Measurements from ENCODE around the gene ZNF493.

ZNF493 gene

DNA sequence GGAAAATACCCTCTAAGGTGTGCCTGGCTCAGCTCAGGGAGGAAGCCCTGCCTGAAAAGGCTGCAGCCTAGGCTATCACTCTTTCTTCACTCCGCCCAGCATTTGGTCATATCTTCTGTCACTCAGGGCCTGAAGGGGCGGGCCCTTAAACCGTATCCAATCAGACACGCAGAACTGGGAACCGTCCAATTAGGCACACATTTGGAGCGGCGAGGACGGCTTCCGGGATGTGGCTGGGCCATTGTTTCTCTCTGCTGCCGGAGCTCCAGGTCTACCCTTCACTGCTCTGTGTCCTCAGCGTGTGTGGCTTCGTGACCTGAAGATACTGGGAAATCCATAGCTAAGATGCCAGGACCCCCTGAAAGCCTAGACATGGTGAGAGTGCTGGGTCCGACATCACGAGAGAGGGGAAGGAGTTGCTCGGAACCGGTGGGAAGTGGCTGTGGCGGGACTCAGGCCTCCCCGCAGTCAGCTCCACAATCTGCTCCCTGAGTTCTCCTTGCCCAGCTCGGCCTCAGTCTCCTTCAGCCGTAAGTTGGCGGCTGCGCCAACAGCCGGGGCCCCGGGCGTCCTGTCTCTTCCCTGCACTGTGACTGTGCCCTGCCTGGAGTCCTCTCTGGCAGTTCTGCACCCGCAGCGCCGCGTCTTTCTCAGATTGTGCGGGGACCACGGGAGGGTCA is at the start of gene ZNF493:
Gene ZNF493 (plus strand): TSS at position 241 of the 680 bp plus-strand sequence. CDS start 105 bp downstream, at position 346.
- in situ Hi-C loops (cut with MboI; ENCODE audit: low sequenced_read_pairs): no loop called here

DNA sequence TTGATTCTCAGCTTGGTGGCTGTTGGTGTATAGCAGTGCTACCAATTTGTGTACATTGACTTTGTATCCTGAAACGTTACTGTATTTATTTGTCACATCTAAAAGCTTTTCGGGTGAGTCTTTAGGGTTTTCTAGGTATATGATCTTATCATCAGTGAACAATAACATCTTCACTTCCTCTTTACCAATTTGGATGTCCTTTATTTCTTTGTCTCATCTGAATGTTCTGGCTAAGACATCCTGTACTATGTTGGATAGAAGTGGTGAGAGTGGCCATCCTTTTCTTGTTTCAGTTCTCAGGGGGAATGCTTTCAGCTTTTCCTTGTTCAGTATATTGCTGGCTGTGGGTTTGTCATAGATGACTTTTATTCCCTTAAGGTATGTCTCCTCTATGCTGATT is 44.1 kb upstream of the ZNF493 start:
- in situ Hi-C loops (cut with MboI; ENCODE audit: low sequenced_read_pairs): no loop called here

DNA sequence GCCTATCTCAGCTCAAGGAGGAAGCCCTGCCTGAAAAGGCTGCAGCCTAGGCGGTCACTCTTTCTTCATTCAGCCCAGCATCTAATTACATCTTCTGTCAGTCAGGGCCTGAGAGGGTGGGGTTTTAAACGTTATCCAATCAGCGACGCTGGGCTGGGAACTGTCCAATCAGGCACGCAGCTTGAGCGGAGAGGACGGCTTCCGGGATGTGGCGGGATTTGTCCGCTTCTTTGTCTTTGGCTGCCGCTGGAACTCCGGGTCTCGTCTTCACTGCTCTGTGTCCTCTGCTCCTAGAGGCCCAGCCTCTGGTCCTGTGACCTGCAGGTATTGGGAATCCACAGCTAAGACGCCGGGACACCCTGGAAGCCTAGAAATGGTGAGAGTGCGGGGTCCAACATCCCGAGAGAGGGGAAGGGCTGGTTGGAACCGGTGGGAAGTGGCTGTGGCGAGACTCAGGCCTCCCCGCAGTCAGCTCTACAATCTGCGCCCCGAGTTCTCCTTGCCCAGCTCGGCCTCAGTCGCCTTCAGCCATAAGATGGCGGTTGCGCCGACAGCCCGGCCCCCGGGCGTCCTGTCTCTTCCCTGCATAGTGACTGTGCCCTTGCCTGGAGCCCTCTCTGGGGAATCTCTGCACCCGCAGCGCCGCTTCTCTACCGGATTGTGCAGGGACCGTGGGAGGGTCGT is 38.0 kb upstream of the ZNF493 start, which contains the start of gene ZNF738:
Gene ZNF738 (plus strand): TSS at position 233 of the 684 bp plus-strand sequence. CDS start 141 bp downstream, at position 374.
- in situ Hi-C loops (cut with MboI; ENCODE audit: low sequenced_read_pairs): no loop called here

DNA sequence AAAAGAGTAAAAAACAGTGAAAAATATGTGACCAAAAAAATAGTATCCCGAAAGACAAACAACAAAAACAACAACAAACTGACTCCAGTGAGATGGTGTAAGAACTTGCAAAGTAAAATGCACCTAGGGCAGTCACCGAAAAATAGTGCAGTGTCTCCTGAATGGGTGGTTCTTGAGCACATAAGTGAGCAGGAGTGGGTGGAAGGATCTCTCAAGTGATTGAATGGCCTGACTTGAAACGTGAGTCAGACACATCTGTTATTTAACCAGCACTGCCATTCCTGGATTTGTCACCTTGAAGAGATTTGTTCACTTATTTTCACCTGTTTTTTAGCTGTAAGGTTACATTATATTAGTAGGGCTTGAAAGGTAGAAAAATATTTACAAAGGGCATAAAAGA is 34.6 kb upstream of the ZNF493 start:
- in situ Hi-C loops (cut with MboI; ENCODE audit: low sequenced_read_pairs): no loop called here

GRCh38 chr19:21383980-21384582 is 12.9 kb upstream of the ZNF493 start:
- in situ Hi-C loops (cut with MboI; ENCODE audit: low sequenced_read_pairs): no loop called here

DNA sequence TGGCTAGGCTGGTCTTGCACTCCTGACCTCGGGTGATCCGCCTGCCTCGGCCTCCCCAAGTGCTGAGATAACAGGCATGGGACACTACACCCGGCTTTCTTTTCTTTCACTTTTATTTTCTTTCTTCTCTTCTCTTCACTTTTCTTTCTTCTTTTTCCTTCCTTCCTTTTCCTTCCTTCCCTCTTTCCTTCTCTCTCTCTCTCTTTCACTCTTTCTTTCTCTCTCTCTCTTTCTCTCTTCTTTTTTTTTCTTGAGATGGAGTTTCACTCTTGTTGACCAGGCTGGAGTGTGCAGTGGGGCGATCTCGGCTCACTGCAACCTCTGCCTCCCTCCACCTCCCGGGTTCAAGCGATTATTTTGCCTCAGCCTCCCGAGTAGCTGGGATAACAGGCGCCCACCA is 812 bp upstream of the ZNF493 start:
- in situ Hi-C loops (cut with MboI; ENCODE audit: low sequenced_read_pairs): no loop called here

- in situ Hi-C loops (cut with MboI; ENCODE audit: low sequenced_read_pairs): no loop called here
These were observed 1.9 kb downstream of the ZNF493 start for GRCh38 chr19:21398851-21399250.

DNA sequence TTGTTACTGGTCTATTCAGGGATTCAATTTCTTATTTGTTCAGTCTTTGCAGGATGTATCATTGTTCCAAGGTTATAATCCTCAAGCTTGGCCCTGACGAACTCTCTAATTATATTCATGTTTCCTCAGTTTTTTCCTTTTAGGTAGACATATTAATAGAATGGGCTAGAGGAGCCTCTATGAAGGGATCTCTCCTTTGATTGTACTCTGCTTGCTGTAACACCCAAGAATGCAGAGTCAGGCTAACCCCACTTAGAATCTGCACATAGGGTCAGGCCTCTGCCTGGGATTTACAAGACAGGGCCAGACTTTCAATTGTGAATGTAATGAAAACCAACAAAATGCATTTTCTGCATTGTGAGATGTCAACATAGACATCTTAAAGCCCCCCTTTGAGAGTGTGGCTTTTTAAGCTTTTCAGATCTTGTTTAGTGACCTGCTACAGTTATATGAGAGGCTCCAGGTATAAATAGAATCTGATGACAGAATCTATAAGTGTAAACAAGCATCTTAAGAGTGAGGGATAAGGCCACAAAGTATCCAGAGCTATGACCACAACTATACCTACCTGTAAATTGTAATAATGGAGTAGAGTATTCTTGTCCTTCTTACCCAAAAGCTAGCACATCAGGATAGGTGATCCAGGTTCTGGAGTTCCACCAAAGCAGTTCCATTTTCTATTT is 5.5 kb downstream of the ZNF493 start:
- in situ Hi-C loops (cut with MboI; ENCODE audit: low sequenced_read_pairs): no loop called here

- in situ Hi-C loops (cut with MboI; ENCODE audit: low sequenced_read_pairs): no loop called here
These were observed 13.2 kb downstream of the ZNF493 start for GRCh38 chr19:21410166-21410565.

DNA sequence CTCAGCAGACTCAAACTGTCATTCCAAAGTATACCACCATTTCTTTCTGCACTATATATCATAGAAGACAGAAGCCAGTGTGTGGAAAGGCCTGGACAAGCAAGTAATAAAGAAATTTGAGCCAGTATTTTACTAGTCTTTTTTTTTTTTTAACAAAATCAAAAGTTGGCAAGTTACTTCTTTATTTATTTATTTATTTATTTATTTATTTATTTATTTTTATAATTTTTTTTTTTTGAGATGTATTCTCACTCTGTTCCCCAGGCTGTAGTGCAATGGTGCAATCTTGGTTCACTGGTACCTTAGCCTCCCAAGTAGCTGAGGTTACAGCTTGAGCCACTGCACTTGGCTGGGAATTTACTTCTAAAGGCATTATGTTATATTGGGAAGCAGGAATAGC is 25.3 kb downstream of the ZNF493 start:
- in situ Hi-C loops (cut with MboI; ENCODE audit: low sequenced_read_pairs): no loop called here

DNA sequence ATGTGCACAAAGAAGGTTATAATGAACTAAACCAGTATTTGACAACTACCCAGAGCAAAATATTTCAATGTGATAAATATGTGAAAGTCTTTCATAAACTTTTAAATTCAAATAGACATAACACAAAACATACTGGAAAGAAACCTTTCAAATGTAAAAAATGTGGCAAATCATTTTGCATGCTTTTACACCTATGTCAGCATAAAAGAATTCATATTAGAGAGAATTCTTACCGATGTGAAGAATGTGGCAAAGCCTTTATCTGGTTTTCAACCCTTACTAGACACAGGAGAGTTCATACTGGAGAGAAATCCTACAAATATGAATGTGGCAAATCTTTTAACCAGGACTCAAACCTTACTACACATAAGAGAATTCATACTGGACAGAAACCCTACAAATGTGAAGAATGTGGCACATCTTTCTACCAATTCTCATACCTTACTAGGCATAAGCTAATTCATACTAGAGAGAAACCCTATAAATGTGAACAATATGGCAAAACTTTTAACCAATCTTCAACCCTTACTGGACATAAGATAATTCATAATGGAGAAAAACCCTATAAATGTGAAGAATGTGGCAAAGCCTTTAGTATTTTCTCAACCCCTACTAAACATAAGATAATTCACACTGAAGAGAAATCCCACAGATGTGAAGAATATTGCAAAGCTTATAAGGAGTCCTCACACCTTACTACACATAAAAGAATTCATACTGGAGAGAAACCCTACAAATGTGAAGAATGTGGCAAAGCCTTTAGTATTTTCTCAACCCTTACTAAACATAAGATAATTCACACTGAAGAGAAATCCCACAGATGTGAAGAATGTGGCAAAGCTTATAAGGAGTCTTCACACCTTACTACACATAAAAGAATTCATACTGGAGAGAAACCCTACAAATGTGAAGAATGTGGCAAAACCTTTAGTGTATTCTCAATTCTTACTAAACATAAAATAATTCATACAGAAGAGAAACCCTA is 26.4 kb downstream of the ZNF493 start:
- in situ Hi-C loops (cut with MboI; ENCODE audit: low sequenced_read_pairs): no loop called here

DNA sequence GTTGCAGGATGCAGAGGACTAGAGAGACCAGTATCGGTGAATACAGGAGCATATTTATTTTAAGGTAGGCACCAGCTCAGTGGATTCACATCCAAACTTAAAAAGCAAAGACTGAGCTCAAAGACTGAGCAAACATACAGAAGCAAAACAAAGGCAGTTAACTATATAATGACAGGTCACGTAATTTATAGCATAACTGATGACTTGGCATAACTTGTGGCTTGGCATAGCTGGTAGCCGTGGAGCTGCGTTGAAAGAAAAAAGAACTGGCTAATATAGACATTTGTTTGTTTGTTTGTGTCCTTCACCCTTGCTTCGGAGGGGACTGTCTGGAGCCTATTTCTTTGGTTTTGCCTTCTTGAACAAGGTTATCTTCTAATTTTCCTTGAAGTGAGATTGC is 33.7 kb downstream of the ZNF493 start:
- in situ Hi-C loops (cut with MboI; ENCODE audit: low sequenced_read_pairs): no loop called here

DNA sequence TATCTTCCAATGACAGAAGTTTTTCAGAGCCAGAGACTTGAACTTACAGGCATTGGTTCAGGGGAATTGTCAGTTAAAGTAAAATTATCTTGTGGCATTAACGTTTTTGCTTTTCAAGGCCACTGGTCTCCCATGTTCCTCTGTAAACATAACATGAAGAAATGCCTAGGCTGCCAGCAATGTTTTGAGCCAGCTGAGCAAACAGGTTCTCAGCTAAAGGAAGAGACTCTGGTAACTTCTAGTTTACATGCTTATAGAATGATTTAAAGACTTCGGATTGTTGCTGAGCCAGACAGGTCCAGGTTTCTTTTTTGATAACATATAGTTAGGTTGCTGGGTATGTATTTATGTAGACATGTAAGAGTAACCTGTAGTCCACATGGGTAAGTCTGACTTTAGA is 35.7 kb downstream of the ZNF493 start:
- in situ Hi-C loops (cut with MboI; ENCODE audit: low sequenced_read_pairs): no loop called here

GRCh38 chr19:21434516-21434915 is 37.6 kb downstream of the ZNF493 start:
- in situ Hi-C loops (cut with MboI; ENCODE audit: low sequenced_read_pairs): no loop called here

DNA sequence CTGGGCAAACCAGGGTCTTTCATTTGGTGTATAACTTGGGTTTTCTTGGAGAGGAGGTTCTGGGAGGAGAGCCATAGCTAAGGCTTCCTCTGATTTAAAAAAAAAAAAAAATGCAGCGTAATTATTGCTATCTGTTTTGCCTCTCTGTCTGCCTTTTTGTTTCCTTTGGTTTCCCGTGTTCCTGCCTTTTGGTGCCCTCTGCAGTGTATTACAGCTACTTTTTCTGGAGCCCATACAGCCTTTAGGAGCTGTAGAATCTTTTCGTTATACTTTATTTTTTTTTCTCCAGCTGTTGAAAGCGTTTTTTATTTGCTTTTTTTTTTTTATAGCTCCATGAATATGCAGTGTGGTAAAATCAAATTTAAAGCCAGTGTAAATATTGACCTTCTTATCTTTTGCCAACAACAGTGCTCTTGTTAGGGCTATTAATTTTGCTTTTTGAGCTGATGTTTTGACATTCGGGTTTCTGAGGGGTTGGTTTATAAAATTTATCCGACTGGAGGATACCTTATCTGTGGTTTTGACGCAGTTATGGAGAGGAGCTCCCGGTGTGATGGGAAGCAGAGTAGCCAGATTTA is 38.1 kb downstream of the ZNF493 start:
- in situ Hi-C loops (cut with MboI; ENCODE audit: low sequenced_read_pairs): no loop called here

DNA sequence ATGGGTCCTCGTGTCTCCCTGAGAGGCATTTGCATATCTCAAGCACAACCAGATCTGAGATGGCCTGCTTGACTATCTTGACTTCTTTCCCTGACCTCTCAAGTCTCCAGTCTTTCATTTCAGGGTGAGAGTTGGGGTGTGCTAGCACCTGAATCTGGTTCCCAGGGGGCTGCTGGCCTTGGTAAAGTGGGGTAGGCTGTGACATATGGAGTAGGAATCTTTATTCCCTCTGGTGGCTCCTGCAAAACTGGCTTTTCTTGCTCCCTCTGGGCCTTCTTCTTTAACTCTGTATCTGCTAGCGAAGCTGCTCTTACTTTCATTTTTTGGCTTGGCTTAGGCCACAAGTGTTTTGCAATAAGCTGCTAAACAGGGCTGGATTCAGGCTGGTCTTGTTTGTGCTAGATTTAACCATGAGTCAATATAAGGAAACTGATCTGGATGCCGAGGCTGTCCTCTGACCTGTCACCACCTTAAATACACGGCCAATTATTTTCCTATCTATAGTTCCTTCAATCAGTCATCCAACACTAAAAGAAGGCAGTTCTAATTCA is 42.3 kb downstream of the ZNF493 start:
- in situ Hi-C loops (cut with MboI; ENCODE audit: low sequenced_read_pairs): no loop called here

DNA sequence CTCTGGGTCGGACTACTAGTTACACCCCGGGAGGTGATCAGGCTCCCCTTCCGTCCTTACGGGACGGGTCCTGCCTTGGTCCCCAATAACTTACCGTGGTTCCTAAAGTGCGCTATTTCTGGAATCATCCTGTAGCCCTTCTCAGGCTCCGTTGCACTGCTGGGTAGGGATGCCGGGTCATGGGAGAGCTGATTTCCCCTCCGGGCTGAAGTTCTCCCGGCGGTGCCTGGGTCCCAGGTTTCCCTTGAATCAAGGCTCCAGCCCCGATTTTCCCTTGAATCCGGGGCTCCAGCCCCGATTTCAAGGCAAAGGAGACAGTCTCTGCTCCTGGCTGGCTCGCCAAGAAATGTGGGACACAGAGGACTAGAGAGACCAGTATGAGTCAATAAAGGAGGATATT is 43.4 kb downstream of the ZNF493 start:
- in situ Hi-C loops (cut with MboI; ENCODE audit: low sequenced_read_pairs): no loop called here

DNA sequence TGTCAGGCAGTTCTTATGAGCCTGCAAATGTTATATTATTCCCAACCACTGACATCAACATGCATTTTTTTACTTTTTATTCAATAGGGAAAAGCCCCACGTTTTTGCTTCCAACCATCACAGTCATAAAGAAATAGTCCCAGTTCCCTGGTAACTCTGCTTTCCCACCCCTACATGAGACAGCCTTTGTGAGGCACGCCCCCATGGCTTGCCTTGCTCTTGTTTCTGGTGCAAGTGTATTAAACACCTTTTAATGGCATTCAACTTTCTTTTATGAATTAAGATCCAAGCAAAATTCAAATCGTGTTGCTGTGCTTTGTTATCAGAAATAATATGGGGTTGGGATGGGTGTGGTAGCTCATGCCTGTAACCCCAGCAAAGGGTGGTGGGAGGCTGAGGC is 54.3 kb downstream of the ZNF493 start:
- in situ Hi-C loops (cut with MboI; ENCODE audit: low sequenced_read_pairs): no loop called here

DNA sequence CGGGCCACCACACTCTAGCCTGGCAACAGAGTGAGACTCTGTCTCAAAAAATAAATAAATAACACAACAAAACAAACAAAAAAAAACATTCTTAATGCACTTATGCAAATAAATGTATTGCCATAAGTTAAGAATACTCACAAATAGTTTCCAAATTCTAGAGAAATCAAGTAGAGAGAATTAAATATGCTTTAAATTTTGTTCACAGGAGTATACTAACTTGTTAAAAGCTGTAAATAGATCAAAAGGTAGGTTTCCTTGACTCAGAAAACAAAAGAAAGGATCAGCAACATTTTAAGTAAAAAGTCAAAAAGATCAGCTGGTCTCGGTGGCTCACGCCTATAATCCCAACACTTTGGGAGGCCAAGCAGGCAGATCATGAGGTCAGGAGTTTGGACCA is 58.0 kb downstream of the ZNF493 start:
- in situ Hi-C loops (cut with MboI; ENCODE audit: low sequenced_read_pairs): no loop called here

DNA sequence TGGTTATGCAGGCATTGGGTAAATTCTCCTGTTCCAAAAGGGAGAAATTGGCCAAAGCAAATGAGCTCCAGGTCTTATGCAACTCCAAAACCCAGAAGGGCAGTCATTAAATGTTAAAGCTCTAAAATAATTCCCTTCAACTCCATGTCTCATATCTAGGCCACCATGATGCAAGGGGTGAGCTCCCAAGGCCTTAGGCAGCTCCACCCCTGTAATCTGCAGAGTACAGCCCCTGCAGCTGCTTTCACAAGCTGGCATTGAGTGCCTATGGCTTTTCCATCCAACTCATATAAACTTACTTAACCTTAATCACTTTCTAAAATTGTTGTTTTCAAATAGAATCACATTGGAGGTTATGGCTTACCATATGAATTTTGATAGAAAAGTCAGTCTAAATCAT is 63.8 kb downstream of the ZNF493 start:
- in situ Hi-C loops (cut with MboI; ENCODE audit: low sequenced_read_pairs): no loop called here
